GM12891 (cell line): ENCODE measurements around the gene LMO7.

Experiments used
- POLR2A ChIP-seq: IDR thresholded peaks from 2 replicates; pipeline ENCODE4 v1.6.1; 2011; ENCODE audit warnings: low read depth, low read length, control low read depth
- POLR2AphosphoS5 ChIP-seq: IDR thresholded peaks from 2 replicates; pipeline ENCODE4 v1.6.1; 2011; ENCODE audit warnings: low read depth, low read length, control low read depth
- SPI1 ChIP-seq: IDR thresholded peaks from 2 replicates; pipeline ENCODE4 v1.6.1; 2011; ENCODE audit warnings: low read depth, low read length, control low read depth
- TAF1 ChIP-seq: IDR thresholded peaks from 2 replicates; pipeline ENCODE4 v1.6.1; 2011; ENCODE audit warnings: low read depth, low read length, control low read depth

DNA sequence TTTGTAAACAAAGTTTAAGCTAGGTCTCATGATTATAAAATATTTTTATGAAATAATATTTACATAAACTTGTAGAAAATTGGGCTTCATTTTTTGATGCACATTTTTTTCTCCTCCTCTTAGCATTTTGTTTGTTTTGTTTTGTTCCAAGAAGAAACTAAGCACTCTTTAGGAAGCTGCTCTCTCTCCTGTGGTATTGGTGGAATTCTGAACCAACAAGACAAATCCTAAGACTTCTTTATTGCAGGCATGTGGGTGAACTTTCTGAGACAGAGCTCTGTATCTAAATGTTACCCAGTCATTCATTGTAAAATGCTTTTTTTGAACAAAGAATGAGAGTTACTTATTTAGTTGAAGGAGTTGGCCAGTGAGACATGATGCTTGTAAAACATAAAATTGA, 39.3 kb downstream of the LMO7 start:
- TF ChIP-seq POLR2AphosphoS5 = no peak
- no peak for TF ChIP-seq POLR2A
- TF ChIP-seq TAF1 = no peak
- no peak for TF ChIP-seq SPI1
